ENCODE results near the gene ZNF532.

DNA sequence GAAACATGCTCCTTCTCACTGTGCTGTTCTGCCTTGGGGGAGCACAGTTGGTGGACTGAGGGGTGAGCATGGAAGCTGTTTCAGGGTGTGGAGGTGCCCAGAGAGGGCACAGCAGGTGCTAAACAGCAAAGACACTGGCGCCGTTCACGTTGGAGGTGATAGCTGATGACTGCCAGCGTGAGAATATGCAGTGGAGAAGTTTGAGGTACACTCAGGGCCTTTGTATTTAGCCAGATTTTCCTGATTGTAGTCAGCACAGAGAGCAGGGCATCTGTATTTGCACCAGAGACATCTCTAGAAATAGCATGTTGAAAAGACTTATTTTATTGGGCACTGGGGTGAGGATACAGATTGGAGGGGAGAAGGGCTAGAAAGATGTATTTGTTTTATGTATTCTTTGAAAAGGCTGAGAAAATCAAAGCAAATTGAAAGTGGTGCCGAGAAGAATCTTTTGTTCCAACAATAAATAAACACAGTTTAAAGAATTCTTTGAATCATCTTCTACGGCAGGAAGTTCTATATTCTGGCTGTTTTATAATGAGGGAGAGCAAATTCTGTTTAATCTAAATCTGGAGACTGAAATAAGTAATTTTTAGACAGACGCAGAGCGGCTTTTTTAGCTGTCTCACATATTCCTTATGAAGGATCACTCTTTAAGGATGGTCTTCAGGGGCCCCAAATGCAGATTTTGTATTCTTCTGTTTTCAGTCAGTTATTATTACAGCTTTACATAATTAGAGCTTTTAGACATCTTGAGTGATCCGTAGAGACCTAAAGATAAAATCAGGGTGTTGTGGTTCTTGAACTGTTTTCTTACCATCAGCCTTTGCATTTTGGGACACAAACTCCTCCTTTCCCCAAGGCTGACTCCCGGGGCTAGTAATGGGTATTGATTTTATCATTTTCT is 7.1 kb downstream of the ZNF532 start:
- no peak for TF ChIP-seq EZH2 (IDR thresholded peaks at IDR 0.05)
- no peak for TF ChIP-seq POLR2AphosphoS5 (IDR thresholded peaks at IDR 0.05; ENCODE audit: borderline replicate concordance, low read depth, low read length)
- TF ChIP-seq FOXP2 (optimal IDR thresholded peaks at IDR 0.05; ENCODE audit: control extremely low read depth, extremely low read length, insufficient read depth) = no peak

Data from SK-N-MC (cell line).